Testis (tissue), 2 donors: ENCODE measurements around the gene PPID.

Experiments
- CTCF ChIP-seq, 3 experiments: fragments of 450-650 bp in 2 of 3; fragments of 200-600 bp in 1 of 3; sonication (generic) in 1 of 3; IDR thresholded peaks; one replicate each; pipeline ENCODE4 v1.5.1; 2016 to 2019; ENCODE audit warnings: antibody characterized with exemption in 3 of 3, mild to moderate bottlenecking in 2 of 3, moderate library complexity in 1 of 3
- POLR2A ChIP-seq: fragments of 450-650 bp; IDR thresholded peaks from one replicate; pipeline ENCODE4 v1.6.1; 2017; ENCODE audit warnings: antibody characterized with exemption, mild to moderate bottlenecking, moderate library complexity

- TF ChIP-seq CTCF (IDR thresholded peaks at IDR 0.05) (no peak), POLR2A (no peak)
These were observed 56.3 kb downstream of the PPID start for GRCh38 chr4:158666892-158667291.
